ENCODE results near the gene KDM4B. TPM values are rescaled to one million over a fixed set of nuclear protein-coding genes. Genes with fewer than 3 reads are reported as not detected.

Gene KDM4B
- total RNA-seq, 2 experiments from 2014 or later: 46.3 to 46.6 TPM

DNA sequence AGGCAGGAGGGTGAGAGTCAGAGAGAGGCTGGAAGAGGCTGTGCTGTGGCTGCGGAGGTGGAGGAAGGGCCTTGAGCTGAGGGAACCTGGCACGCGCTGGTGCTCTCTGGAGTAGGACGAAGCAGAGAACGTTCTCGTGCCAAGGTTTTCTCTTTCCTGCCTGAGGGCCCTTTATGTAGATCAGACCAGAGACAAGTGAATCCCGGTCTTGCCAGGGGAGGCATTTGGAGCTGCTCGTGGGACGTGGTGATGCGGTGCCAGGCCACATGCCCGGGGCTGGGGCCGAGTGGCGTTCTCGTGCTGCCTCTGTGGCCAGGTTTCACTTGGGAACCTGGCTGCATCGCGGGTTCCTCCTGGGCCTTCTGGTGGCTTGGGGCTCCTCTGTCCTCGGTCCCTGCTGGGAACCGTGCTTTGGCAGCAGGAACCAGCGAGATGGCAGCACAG is 54.2 kb downstream of the KDM4B start:
- ChIA-PET CTCF (interaction anchor here (0.7 to 2.2 kb wide), 2 partner anchors 8 to 22 kb away, joined by 3 to 6 read pairs; no protein-coding TSS in a partner anchor), POLR2A (interaction anchor here (0.6 kb wide), 1 partner anchor 461 kb away, joined by 3 read pairs; no protein-coding TSS in a partner anchor)
- no peak overlapping the region for H3K27ac Mint-ChIP-seq
- H3K36me3 Mint-ChIP-seq (ENCODE audit: low read depth): no peaks in the 10 kb centered on the region
- TF ChIP-seq, protein P1, sequence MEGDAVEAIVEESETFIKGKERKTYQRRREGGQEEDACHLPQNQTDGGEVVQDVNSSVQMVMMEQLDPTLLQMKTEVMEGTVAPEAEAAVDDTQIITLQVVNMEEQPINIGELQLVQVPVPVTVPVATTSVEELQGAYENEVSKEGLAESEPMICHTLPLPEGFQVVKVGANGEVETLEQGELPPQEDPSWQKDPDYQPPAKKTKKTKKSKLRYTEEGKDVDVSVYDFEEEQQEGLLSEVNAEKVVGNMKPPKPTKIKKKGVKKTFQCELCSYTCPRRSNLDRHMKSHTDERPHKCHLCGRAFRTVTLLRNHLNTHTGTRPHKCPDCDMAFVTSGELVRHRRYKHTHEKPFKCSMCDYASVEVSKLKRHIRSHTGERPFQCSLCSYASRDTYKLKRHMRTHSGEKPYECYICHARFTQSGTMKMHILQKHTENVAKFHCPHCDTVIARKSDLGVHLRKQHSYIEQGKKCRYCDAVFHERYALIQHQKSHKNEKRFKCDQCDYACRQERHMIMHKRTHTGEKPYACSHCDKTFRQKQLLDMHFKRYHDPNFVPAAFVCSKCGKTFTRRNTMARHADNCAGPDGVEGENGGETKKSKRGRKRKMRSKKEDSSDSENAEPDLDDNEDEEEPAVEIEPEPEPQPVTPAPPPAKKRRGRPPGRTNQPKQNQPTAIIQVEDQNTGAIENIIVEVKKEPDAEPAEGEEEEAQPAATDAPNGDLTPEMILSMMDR (IDR thresholded peaks at IDR 0.05): no peak
- DNase-seq (no peak), ATAC-seq (no peak)
- intact Hi-C loops (cut with micrococcal nuclease): no loop called here
- no peaks in the 10 kb centered on the region for H3K27me3 Mint-ChIP-seq
- no peak overlapping the region for H3K4me3 Mint-ChIP-seq
- H3K4me1 Mint-ChIP-seq (ENCODE audit: low read depth): no peaks in the 10 kb centered on the region
- H3K9me3 Mint-ChIP-seq: no peaks in the 10 kb centered on the region

DNA sequence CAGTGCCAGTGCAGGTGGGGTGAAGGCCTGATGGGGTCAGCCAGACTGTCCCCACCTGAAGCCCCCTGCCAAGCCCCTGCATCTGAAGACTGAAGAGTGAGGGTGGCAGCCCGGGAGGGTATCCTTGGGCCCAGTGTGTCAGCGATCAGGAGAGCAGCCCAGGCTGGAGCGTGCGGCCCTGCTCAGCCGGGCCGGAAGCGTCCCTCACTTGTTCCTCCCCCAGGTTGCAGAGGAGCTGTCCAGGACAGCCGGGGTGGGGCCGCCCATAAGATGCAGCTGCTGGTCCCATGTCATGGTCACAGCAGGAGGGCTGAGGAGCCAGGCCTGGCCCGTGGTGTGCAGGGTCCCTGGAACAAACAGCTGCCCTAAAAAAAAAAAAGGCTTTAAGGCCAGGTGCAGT is 55.4 kb downstream of the KDM4B start:
- intact Hi-C loops (cut with micrococcal nuclease): no loop called here

DNA sequence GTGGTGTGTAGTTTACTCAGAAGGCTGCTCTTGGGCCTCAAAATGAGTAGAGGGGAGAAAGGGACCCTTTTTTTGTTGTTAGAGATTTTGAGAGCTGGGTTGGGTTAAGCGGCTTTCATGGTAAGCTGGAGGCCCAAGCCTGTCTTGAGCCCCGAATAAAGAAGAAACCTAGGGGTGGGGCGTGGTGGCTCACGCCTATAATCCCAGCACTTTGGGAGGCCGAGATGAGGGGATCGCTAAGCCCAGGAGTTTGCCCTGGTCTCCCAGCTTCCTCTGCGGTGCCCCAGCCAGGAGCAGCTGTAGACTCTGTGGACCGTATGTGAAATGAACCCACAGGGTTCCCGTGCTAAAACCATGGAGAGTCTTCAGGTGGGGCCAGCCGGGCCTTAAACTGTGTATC is 56.1 kb downstream of the KDM4B start:
- Mint-ChIP-seq H3K4me3 (no peak overlapping the region), H3K27me3 (no peaks in the 10 kb centered on the region), H3K4me1 (ENCODE audit: low read depth) (peaks cover 5% of the 10 kb centered on the region), H3K9me3 (no peaks in the 10 kb centered on the region), H3K36me3 (ENCODE audit: low read depth) (no peaks in the 10 kb centered on the region), H3K27ac (no peak overlapping the region)
- CTCF ChIA-PET: interaction anchor here (1.1 to 7.8 kb wide), 3 partner anchors 22 to 174 kb away, joined by 5 to 60 read pairs (median 5); no protein-coding TSS in a partner anchor
- TF ChIP-seq, protein P1 (IDR thresholded peaks at IDR 0.05): no peak
- no peak for DNase-seq
- no peak for ATAC-seq
- intact Hi-C loops (cut with micrococcal nuclease): no loop called here
- POLR2A ChIA-PET: no interaction called here

More for the DNA sequence above, 55.4 kb downstream of the KDM4B start:
- Mint-ChIP-seq H3K36me3 (ENCODE audit: low read depth) (no peaks in the 10 kb centered on the region), H3K27me3 (no peaks in the 10 kb centered on the region), H3K27ac (no peak overlapping the region), H3K9me3 (no peaks in the 10 kb centered on the region), H3K4me1 (ENCODE audit: low read depth) (peaks cover 5% of the 10 kb centered on the region), H3K4me3 (no peak overlapping the region)
- TF ChIP-seq, protein P1 (IDR thresholded peaks at IDR 0.05): no peak
- no peak for ATAC-seq
- CTCF ChIA-PET: interaction anchor here (1.1 to 7.8 kb wide), 4 partner anchors 21 to 173 kb away, joined by 5 to 60 read pairs (median 6); no protein-coding TSS in a partner anchor
- POLR2A ChIA-PET: no interaction called here
- DNase-seq: no peak

DNA sequence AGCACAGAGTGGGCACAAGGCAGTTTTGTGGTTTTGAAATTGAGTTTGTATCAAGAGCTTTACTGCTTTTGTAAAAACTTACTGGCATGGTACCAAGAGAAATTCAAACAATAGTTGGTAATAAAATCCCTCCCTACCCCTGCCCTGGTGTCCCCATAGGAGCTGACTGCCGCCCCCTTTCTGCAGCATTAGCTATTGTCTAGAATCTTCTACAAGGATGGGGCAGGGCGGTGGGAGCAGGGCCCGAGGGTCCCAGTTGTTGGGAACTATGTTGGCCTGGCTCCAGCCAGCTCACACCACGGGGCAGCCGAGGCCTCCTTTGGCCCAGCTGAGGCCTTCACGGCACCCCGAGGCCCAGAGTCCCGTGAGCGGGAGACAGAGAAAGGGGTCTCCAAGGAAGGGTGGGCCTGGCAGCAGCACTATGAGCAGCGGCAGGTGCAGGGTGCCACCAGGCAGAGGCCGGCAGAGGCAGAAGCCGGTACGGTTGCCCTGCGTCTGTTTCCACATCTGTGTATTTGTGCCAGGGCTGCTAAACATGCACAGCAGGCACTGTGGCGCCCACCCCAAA is 57.9 kb downstream of the KDM4B start:
- Mint-ChIP-seq H3K27ac (no peak overlapping the region), H3K4me3 (no peak overlapping the region), H3K9me3 (no peaks in the 10 kb centered on the region), H3K27me3 (no peaks in the 10 kb centered on the region), H3K36me3 (ENCODE audit: low read depth) (no peaks in the 10 kb centered on the region), H3K4me1 (ENCODE audit: low read depth) (peaks cover 5% of the 10 kb centered on the region)
- no peak for ATAC-seq
- POLR2A ChIA-PET: interaction anchor here (1.3 kb wide), 1 partner anchor 12 kb away, joined by 3 read pairs; no protein-coding TSS in a partner anchor
- CTCF ChIA-PET: interaction anchor here (1.3 to 7.8 kb wide), 4 partner anchors 24 to 217 kb away, joined by 3 to 60 read pairs (median 13); no protein-coding TSS in a partner anchor
- DNase-seq: no peak
- intact Hi-C loops (cut with micrococcal nuclease): no loop called here
- TF ChIP-seq, protein P1 (IDR thresholded peaks at IDR 0.05): no peak

DNA sequence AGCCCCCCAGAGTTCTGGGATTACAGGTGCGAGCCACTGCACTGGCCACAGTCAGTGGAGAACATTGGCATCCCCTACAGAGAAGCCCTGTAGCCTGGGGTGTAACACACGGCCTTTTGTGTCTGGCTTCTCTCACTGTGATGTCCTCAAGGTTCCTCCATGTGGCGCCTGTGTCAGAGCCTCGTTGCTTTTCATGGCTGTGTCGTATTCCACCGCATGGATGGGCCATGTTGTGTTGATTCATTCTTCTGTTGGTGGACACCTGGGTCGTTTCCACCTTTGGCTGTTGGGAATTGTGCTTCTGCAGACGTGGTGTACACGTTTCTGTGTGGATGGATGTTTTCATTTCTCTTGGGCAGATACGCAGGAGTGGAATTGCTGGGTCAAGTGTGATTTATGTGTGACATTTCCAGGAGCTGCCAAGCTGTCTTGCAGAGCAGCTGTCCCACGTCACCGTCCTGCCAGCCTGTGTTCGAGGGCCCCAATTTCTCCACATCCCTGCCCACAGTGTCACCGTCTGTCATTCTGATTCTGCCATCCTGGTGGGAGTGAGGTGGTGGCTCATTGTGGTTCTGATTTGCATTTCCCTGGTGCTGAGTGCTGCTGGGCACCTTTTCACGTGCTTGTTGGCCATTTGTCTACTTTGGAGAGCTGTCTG is 59.4 kb downstream of the KDM4B start:
- Mint-ChIP-seq H3K36me3 (ENCODE audit: low read depth) (no peaks in the 10 kb centered on the region), H3K27me3 (no peaks in the 10 kb centered on the region), H3K4me1 (ENCODE audit: low read depth) (peaks cover 5% of the 10 kb centered on the region), H3K27ac (no peak overlapping the region), H3K9me3 (no peaks in the 10 kb centered on the region), H3K4me3 (no peak overlapping the region)
- intact Hi-C loops (cut with micrococcal nuclease): no loop called here
- no peak for DNase-seq
- TF ChIP-seq, protein P1 (IDR thresholded peaks at IDR 0.05): no peak
- CTCF ChIA-PET: interaction anchor here (0.8 to 7.8 kb wide), 6 partner anchors 11 to 219 kb away, joined by 3 to 60 read pairs (median 14); partner anchors contain the start of gene KDM4B
- ATAC-seq: no peak
- POLR2A ChIA-PET: no interaction called here
